Activated CD8-positive, alpha-beta memory T cell treated with anti-CD3 and anti-CD28 coated beads for 1 hour (primary cell): ENCODE results near the gene ARHGAP6.

Experiments
- DNase-seq, 2 donors: peaks; one replicate each; pipeline ENCODE4 v3.0.0-alpha.2; 2020; ENCODE audit warnings: low read depth in 1 of 2; ENCODE audit errors: extremely low read depth in 1 of 2

Gene ARHGAP6

GRCh38 chrX:11406109-11406765 is 259.5 kb downstream of the ARHGAP6 start:
- DNase-seq, result no peak

- no peak for DNase-seq
These were observed 262.1 kb downstream of the ARHGAP6 start for GRCh38 chrX:11403631-11404030.

GRCh38 chrX:11401966-11402365 is 263.8 kb downstream of the ARHGAP6 start:
- DNase-seq, result no peak

- no peak for DNase-seq
These were observed 266.1 kb downstream of the ARHGAP6 start for GRCh38 chrX:11399489-11400094.

DNA sequence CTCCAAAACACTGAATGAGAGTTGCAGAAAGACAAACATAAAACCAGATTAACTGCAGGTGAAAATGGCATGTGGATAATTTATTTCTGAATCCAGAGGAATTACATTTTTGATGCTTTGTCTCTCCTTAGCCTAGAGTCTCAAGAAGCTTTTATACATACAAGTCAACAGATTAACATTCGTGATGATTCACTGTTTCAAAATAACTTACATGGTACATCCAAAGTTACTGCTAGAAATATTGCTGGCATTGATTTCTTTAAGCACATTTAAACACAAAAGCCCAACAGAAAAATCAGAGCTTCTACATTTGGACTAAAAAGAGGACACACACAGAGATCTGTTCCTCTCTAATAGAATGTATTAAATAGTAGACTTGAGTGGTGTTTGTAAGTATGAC is 266.9 kb downstream of the ARHGAP6 start:
- DNase-seq, result no peak

DNA sequence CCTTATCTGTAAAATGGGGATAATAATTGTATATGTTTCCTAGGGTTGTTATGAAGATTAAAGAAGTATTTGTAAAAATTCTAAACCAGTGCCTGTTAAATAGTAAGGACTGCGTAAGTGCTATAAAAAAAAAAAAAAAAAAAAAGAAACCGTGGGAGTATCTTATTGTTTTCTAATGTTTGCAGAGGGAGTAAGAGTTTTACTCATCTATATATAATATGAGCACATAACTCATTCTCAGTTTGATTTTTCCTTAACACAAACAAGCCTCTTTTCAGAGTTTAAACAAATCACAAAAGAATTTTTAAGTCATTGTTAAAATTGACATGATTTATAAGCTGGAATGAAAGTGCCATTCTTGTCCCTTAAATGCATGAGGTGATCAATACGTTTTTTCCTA is 267.6 kb downstream of the ARHGAP6 start:
- DNase-seq, result no peak

DNA sequence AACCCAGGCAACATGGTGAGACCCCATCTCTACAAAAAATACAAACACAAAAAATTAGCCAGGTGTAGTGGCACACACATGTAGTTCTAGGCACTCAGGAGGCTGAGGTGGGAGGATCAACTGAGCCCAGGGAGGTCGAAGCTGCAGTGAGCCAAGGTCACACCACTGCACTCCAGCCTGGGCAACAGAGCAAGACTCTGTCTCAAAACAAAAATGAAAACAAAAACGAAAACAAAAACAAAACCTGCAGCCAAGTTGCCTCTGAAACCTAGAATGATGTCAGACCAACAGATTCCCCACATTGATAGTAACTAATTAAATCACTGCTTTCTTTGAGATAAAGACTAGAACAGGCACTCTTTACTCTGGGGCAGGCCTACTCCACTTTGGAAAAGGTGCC is 268.0 kb downstream of the ARHGAP6 start:
- no peak for DNase-seq

DNA sequence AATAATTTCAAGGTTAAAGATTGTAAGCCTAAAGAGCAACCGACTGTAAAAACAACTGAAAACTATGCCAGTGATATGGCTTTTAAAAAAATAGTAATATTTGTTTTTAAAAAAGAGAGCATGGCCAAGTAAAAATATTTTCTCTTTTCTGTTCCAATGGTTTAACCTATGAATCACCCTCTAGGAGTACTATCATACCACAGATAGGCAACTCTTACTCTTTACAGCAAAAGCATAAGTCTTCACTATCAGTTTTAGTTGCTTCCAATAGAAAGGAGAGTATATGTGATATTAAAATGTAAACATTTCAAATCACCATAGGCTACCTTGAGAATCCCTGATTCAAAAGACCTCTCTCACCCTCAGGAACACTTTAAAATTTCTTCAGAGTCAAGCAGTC is 269.9 kb downstream of the ARHGAP6 start:
- no peak for DNase-seq

DNA sequence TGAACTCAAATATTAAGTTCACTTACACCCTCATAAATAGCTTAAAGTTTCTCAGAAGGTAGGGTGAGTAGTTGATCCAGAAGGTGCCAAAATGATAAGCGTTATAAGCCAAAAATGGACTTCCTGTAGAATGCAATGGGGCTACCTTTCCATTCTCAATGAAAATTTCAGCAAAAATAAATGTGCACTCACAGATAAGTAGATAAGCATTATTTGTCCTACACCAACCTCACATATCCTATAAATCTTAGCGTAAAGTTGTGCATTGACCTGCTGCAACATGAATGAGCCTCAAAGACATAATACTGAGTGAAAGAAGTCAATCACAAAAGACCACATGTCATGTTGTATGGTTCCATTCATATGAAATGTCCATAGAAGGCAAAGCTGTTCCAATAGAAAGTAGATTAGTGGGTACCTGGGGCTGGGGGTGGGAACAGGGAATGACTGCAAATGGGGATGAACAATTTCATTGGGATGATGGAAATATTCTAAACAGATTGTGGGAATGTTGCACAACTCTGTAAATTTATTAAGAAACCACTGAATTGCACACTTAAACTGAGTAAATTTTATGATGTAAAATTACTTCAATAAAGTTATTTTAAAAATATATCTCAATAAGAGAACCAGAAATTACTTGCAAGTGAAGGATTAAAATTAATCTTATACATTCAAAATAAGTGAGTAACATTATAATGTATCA is 271.6 kb downstream of the ARHGAP6 start:
- DNase-seq, result no peak

- no peak for DNase-seq
These were observed 278.9 kb downstream of the ARHGAP6 start for GRCh38 chrX:11386812-11387211.

DNA sequence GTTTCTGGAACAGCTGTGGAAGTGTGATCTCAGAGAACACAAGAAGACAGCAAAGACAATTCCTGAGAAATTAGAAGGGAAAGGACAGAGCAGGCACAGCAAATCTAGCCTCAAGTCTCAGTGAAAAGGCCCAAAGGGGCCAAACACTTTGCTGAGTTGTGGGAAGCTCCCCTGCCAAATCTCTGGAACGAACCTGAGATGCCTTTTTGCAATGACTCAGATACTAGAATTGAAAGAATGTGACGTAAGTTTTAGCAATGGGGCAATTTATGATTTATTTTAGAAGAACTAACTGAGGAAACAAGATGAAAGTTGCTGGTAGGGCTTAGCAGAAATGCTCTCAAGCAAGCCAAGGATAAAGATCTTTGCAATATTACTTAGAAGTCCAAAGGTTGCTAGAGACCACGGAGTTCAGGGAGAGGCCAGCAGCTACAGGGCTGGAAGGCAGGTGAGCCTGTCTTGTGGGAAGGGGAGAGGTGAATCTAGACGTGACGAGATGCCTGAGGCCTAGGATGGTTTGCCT is 279.7 kb downstream of the ARHGAP6 start:
- DNase-seq, result no peak

DNA sequence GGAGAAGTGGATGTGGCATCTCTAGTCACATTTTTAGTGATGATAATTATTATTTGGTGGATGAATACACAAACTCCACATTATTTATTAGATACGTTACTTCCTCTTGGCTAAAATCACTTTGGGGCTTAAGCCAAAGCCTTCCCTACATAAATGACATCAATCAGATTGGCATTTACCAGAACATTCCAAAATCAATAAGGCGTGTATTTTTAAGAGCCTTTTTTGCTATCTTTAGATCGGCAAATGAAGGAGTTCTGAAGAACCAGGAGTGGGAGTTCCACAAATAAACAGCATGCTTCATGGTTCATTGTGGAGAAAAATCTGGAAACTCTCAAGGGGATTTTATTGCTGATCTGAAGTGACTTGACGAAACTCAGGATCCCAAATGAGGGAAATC is 282.8 kb downstream of the ARHGAP6 start:
- no peak for DNase-seq

- DNase-seq, result no peak
These were observed 284.3 kb downstream of the ARHGAP6 start for GRCh38 chrX:11381464-11381863.

DNA sequence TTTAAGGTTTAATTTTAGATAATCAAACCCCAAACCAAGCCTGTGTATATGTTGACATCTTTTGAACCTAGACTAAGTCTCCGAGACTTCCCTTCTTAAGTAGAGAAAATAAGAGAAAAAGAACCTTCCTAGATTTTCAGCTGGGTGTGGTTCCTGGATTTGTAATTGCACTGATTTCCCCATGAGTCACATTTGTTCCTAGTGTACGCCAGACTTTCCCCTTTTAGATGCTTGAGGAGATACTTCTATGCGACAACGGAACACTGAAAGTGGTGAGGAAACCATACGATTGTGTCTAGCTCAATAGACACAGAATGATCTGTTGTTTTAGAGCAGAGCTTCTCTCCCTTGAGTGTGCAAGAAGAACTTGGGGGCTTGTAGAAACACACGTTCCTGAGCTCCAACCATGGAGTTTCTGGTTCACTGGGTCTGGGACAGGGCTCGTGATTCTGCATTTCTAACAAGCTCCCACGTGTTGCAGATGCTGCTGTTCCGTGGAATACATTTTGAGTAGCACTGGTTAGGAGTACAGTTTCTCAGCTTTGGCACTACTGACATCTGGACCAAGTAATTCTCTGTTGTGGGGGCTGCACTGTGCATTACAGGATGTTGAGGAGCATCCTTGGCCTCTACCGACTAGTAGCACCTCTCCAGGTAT is 285.4 kb downstream of the ARHGAP6 start:
- no peak for DNase-seq

GRCh38 chrX:11376163-11376562 is 289.6 kb downstream of the ARHGAP6 start:
- DNase-seq, result no peak

GRCh38 chrX:11375614-11376119 is 290.1 kb downstream of the ARHGAP6 start:
- no peak for DNase-seq

GRCh38 chrX:11374570-11374969 is 291.1 kb downstream of the ARHGAP6 start:
- no peak for DNase-seq

DNA sequence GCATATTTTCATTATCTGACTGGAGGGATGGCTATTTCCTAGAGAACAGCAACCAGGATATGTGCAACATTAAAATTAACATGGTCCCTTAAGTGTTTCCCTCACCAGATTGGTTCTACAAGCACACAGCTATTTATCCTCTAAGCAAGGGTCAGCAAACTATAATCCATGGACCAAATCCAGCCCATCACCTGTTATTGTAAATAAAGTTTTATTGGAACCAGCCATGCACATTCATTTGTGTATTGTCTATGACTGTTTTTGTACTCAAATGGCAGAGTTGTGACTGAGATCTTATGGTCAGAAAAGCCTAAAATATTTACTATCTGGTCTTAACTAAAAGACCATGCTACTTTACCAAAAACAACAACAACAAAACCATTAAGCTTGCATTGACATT is 294.6 kb downstream of the ARHGAP6 start:
- DNase-seq, result no peak

DNA sequence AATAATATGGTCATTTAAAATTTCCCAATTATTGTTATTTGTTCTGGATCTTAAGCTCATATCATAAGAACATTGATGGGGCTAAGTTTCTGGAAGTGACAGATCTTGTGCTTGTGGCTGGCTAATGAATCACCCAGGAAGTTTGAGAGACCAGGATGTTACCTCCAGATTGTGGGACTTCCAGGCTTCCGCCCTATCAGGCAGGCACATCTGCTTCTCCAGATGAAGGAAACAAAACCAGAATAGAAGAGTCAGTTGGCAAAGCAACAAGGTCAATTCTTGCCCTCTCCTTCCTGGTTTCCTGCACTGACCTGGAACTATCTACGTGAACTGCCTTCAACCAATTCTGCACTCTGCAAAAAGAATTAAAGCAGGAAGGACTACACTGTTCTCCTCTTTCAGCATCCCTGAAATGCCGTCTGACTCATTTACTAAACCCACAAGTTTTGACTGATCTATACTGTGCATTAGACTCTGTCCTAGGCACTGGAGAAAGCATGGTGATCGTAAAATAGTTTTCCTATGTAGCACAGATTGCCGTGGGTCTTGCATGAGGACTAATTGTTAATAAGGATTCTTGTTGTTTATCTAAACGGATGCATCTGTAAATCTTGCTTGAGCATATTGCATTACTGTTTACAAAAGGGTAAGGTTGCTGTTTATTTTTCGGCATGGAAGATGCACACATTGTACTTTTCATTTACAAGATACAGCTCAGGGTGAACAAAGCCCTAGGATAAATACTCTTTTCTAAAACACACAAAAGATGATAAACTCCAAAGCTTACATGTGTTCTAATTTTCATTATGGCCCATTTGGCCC is 297.9 kb downstream of the ARHGAP6 start:
- DNase-seq, result no peak

DNA sequence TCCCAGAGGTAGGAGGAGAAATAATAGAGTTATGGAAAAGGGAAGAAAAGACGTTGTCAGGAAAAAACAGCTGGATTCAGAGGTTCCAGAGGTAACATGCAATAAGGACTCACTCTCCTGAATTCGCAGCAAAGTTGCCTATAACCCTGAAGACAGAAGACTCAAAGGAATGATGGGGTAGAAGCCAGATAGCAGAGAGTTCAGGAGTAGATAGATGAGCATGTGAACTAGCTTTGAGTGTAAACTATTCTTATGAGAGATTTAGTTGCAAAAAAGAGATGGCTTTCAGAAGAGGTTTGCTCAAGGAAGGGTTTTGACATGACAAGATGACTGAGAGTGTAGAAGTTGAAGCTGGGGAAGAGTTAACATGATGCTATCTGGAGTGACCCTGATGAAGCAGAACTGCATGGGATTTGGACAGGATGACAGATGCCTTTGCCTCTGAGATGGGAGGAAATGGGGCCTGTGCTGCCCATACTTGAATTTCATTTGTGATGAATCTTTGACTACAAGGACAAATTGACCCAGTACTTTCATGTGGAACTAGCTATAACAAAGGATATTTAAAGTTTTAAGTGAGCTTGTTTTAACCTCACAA is 298.6 kb downstream of the ARHGAP6 start:
- DNase-seq, result no peak
